ENCODE measurements around the gene C6orf136. TPM values are rescaled to one million over a fixed set of nuclear protein-coding genes. Genes with fewer than 3 reads are reported as not detected.

The C6orf136 gene
- total RNA-seq, 1 experiment from 2014 or later: 34.8 TPM

- POLR2A ChIA-PET: interaction anchor here (1.1 to 1.7 kb wide), 4 partner anchors 10 to 47 kb away, joined by 3 to 6 read pairs (median 4); partner anchors contain the start of genes DHX16 and MDC1
- CTCF ChIA-PET: interaction anchor here (0.9 to 3.9 kb wide), 5 partner anchors 10 to 48 kb away, joined by 3 to 45 read pairs (median 4); partner anchors contain the start of genes DHX16, MDC1 and TUBB
Measured at GRCh38 chr6:30682143-30683117, 35.5 kb downstream of the C6orf136 start.

GRCh38 chr6:30683183-30683979, 36.4 kb downstream of the C6orf136 start:
- BruUV-seq (replicated peaks): no TSS peak
- Histone ChIP-seq H3K4me2 (ENCODE audit: low read length) (peak overlapping the region; percentile 98), H4K20me1 (ENCODE audit: insufficient read depth) (no peaks in the 10 kb centered on the region), H3K9me2 (ENCODE audit: insufficient read depth) (no peaks in the 10 kb centered on the region), H3K9ac (ENCODE audit: low read length) (peak overlapping the region; percentile 66), H3K79me2 (ENCODE audit: insufficient read depth, low read length) (peaks cover 58% of the 10 kb centered on the region), H3K27me3 (ENCODE audit: insufficient read depth, low read length) (no peaks in the 10 kb centered on the region), H3K9me3 (ENCODE audit: control insufficient read depth in 1 of 2, insufficient read depth in 1 of 2, low read depth in 1 of 2, low read length in 2 of 2) (no peaks in the 10 kb centered on the region), H3K27ac (ENCODE audit: low read depth, low read length) (peak overlapping the region; percentile 85), H2AFZ (ENCODE audit: low read depth, low read length, poor library complexity, severe bottlenecking) (no peak overlapping the region), H3K4me3 (replicated peaks in 1 of 2; ENCODE audit: low read depth in 1 of 2, low read length in 2 of 2) (peak overlapping the region; percentile 38 to 54), H3K4me1 (ENCODE audit: control insufficient read depth in 1 of 2, insufficient read depth in 2 of 2, low read length in 2 of 2) (peaks cover 42 to 69% of the 10 kb centered on the region in 2 experiments), H3K36me3 (ENCODE audit: control insufficient read depth in 1 of 2, insufficient read depth in 2 of 2, low read length in 2 of 2) (peaks cover 0 to 2% of the 10 kb centered on the region in 2 experiments; a peak in 1 of 4 replicates)
- ChIA-PET RAD21 (ENCODE audit: low non-redundant PET in 1 of 2, low total read pairs in 2 of 2, uncharacterized antibody in 2 of 2, unreplicated experiment in 2 of 2) (no interaction called here), POLR2A (no interaction called here), CTCF (interaction anchor here (3.5 kb wide), 1 partner anchor 47 kb away, joined by 21 read pairs; no protein-coding TSS in a partner anchor)
- intact Hi-C loops (cut with micrococcal nuclease): no loop called here
- ATAC-seq (no peak), DNase-seq (ENCODE audit: low read depth, low spot score) (no peak)
- TF ChIP-seq SIN3A (IDR thresholded peaks at IDR 0.05; ENCODE audit: low read depth) (no peak), CTCF (IDR thresholded peaks at IDR 0.05 in 2 of 3, conservative IDR thresholded peaks at IDR 0.05 in 1 of 3; ENCODE audit: borderline replicate concordance in 1 of 3, insufficient read depth in 1 of 3, low read depth in 2 of 3, low read length in 2 of 3) (no peak), ZBTB33 (IDR thresholded peaks at IDR 0.05; ENCODE audit: extremely low read depth, insufficient replicate concordance, low read length) (no peak), JUND (IDR thresholded peaks at IDR 0.05) (no peak), ZNF274 (IDR thresholded peaks at IDR 0.05; ENCODE audit: low read depth, low read length) (no peak)
- TF ChIP-seq, protein P1, sequence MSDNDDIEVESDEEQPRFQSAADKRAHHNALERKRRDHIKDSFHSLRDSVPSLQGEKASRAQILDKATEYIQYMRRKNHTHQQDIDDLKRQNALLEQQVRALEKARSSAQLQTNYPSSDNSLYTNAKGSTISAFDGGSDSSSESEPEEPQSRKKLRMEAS (IDR thresholded peaks at IDR 0.05): no peak
- TF ChIP-seq, protein P2, sequence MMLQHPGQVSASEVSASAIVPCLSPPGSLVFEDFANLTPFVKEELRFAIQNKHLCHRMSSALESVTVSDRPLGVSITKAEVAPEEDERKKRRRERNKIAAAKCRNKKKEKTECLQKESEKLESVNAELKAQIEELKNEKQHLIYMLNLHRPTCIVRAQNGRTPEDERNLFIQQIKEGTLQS (IDR thresholded peaks at IDR 0.05): no peak

More at GRCh38 chr6:30682143-30683117, 35.5 kb downstream of the C6orf136 start:
- H3K79me2 ChIP-seq (ENCODE audit: insufficient read depth, low read length): peaks cover 58% of the 10 kb centered on the region
- H2AFZ ChIP-seq (ENCODE audit: low read depth, low read length, poor library complexity, severe bottlenecking): no peak overlapping the region
- H3K4me1 ChIP-seq (ENCODE audit: control insufficient read depth in 1 of 2, insufficient read depth in 2 of 2, low read length in 2 of 2): peaks cover 37 to 60% of the 10 kb centered on the region in 2 experiments
- no peaks in the 10 kb centered on the region for H3K27me3 ChIP-seq (ENCODE audit: insufficient read depth, low read length)
- ATAC-seq (peak; percentile 26; the same call in 1 of the 2 replicates), DNase-seq (ENCODE audit: low read depth, low spot score) (no peak)
- H3K27ac ChIP-seq (ENCODE audit: low read depth, low read length): peak overlapping the region; percentile 85
- H3K4me3 ChIP-seq (replicated peaks in 1 of 2; ENCODE audit: low read depth in 1 of 2, low read length in 2 of 2): peak overlapping the region; percentile 38 to 54
- BruUV-seq (replicated peaks): no TSS peak
- H3K4me2 ChIP-seq (ENCODE audit: low read length): peak overlapping the region; percentile 98
- RAD21 ChIA-PET (ENCODE audit: low non-redundant PET in 1 of 2, low total read pairs in 2 of 2, uncharacterized antibody in 2 of 2, unreplicated experiment in 2 of 2): interaction anchor here (0.6 to 1.2 kb wide), 2 partner anchors 35 to 68 kb away, joined by 3 to 4 read pairs; no protein-coding TSS in a partner anchor
- no peaks in the 10 kb centered on the region for H3K9me3 ChIP-seq (ENCODE audit: control insufficient read depth in 1 of 2, insufficient read depth in 1 of 2, low read depth in 1 of 2, low read length in 2 of 2)
- intact Hi-C loops (cut with micrococcal nuclease): no loop called here
- TF ChIP-seq POLR2AphosphoS5 (IDR thresholded peaks at IDR 0.05; ENCODE audit: low read depth, low read length): peak; percentile 57; the same call in 1 of the 2 replicates
- no peak for TF ChIP-seq SP1 (IDR thresholded peaks at IDR 0.05; ENCODE audit: low read depth)
- no peak for TF ChIP-seq EZH2phosphoT487 (IDR thresholded peaks at IDR 0.05; ENCODE audit: borderline replicate concordance)
- TF ChIP-seq, protein P1 (IDR thresholded peaks at IDR 0.05): no peak
- H4K20me1 ChIP-seq (ENCODE audit: insufficient read depth): no peaks in the 10 kb centered on the region
- peaks cover 0 to 8% of the 10 kb centered on the region in 2 experiments; a peak in 1 of 4 replicates for H3K36me3 ChIP-seq (ENCODE audit: control insufficient read depth in 1 of 2, insufficient read depth in 2 of 2, low read length in 2 of 2)
- H3K9ac ChIP-seq (ENCODE audit: low read length): peak overlapping the region; percentile 66
- H3K9me2 ChIP-seq (ENCODE audit: insufficient read depth): no peaks in the 10 kb centered on the region
